ENCODE data around the gene NEUROD6.

The NEUROD6 gene

DNA sequence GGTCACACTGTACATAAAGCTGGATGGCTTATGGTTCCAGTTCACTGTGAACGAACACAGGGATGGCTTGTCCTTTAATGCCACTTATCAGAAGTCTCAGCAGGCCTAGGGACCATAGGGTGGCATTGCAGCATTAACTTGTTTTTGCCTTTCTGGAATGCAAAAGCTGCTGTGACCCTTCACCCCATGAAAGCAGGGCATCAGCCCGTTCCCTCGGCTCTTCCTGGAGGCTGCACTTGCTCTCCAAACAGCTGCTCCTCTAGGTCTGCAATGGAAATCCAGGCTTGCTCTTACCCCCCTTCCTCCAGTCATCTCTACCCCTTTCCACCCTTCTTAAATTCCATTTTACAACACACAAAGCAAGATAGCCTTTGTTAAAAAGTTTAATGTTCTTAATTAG is 17.9 kb upstream of the NEUROD6 start:
- Histone ChIP-seq H3K4me3 (ENCODE audit: low read length) (no peak overlapping the region), H3K9me3 (ENCODE audit: control insufficient read depth, low read depth, low read length) (no peaks in the 10 kb centered on the region), H3K4me1 (ENCODE audit: control insufficient read depth, low read depth, low read length) (no peaks in the 10 kb centered on the region), H3K27me3 (ENCODE audit: control insufficient read depth, insufficient read depth, low read length) (no peaks in the 10 kb centered on the region), H3K36me3 (ENCODE audit: control insufficient read depth, low read depth, low read length) (no peaks in the 10 kb centered on the region), H3K27ac (ENCODE audit: low read length) (no peak overlapping the region), H3K9ac (ENCODE audit: low read length) (no peak overlapping the region)

- Histone ChIP-seq H3K9ac (ENCODE audit: low read length) (no peak overlapping the region), H3K27me3 (ENCODE audit: control insufficient read depth, insufficient read depth, low read length) (no peaks in the 10 kb centered on the region), H3K27ac (ENCODE audit: low read length) (no peak overlapping the region), H3K9me3 (ENCODE audit: control insufficient read depth, low read depth, low read length) (no peaks in the 10 kb centered on the region), H3K36me3 (ENCODE audit: control insufficient read depth, low read depth, low read length) (no peaks in the 10 kb centered on the region), H3K4me3 (ENCODE audit: low read length) (no peak overlapping the region), H3K4me1 (ENCODE audit: control insufficient read depth, low read depth, low read length) (no peaks in the 10 kb centered on the region)
These were observed 4.9 kb upstream of the NEUROD6 start for GRCh38 chr7:31345421-31345820.

- no peaks in the 10 kb centered on the region for H3K27me3 ChIP-seq (ENCODE audit: control insufficient read depth, insufficient read depth, low read length)
- no peaks in the 10 kb centered on the region for H3K36me3 ChIP-seq (ENCODE audit: control insufficient read depth, low read depth, low read length)
- no peaks in the 10 kb centered on the region for H3K9me3 ChIP-seq (ENCODE audit: control insufficient read depth, low read depth, low read length)
- H3K9ac ChIP-seq (ENCODE audit: low read length), result no peak overlapping the region
- no peak overlapping the region for H3K27ac ChIP-seq (ENCODE audit: low read length)
- H3K4me1 ChIP-seq (ENCODE audit: control insufficient read depth, low read depth, low read length), result no peaks in the 10 kb centered on the region
- H3K4me3 ChIP-seq (ENCODE audit: low read length), result no peak overlapping the region
These were observed 3.2 kb upstream of the NEUROD6 start for GRCh38 chr7:31343516-31344305.

DNA sequence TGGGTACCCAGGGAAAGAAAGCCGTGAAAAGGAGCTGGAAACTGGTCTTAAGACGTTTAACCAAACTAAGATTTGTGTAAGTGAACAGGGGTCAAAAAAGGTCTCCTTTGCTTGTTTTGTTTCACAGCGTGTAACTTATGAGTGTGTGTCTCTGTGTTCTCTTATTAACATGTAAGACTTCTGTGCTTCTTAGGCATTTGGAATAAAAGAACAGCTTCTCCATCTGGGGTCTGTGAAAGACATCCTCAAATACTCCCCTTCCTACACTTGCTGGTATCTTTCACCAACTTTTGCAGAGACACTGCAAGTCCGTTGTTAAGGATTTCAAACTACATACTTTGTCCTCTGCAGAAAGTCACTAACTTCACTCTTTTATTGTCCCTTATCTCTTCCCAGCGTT is 615 bp upstream of the NEUROD6 start:
- Histone ChIP-seq H3K27ac (ENCODE audit: low read length) (no peak overlapping the region), H3K9me3 (ENCODE audit: control insufficient read depth, low read depth, low read length) (no peaks in the 10 kb centered on the region), H3K4me3 (ENCODE audit: low read length) (no peak overlapping the region), H3K36me3 (ENCODE audit: control insufficient read depth, low read depth, low read length) (no peaks in the 10 kb centered on the region), H3K4me1 (ENCODE audit: control insufficient read depth, low read depth, low read length) (no peaks in the 10 kb centered on the region), H3K27me3 (ENCODE audit: control insufficient read depth, insufficient read depth, low read length) (peaks cover 23% of the 10 kb centered on the region), H3K9ac (ENCODE audit: low read length) (no peak overlapping the region)

DNA sequence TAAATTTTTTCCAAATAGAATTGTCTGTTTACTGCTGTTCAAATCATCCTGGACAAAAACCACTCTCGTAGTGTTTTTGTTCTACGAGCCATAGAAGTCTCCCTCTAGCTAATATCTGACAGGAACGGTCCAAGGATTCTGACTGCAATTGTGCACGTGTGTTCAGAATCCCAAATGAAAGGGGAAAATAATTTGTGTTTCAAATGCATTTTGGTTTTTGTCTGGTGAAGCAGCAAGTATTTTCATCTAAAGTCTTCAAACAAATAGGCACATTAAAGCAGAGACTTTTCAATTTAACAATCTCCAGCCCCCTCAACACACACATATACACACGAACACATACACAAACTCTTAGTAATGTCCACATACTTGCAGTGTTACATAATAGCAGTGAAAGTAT is 475 bp downstream of the NEUROD6 start:
- H3K27me3 ChIP-seq (ENCODE audit: control insufficient read depth, insufficient read depth, low read length), result peaks cover 34% of the 10 kb centered on the region
- H3K4me3 ChIP-seq (ENCODE audit: low read length), result no peak overlapping the region
- no peaks in the 10 kb centered on the region for H3K4me1 ChIP-seq (ENCODE audit: control insufficient read depth, low read depth, low read length)
- no peak overlapping the region for H3K9ac ChIP-seq (ENCODE audit: low read length)
- H3K27ac ChIP-seq (ENCODE audit: low read length), result no peak overlapping the region
- no peaks in the 10 kb centered on the region for H3K9me3 ChIP-seq (ENCODE audit: control insufficient read depth, low read depth, low read length)
- H3K36me3 ChIP-seq (ENCODE audit: control insufficient read depth, low read depth, low read length), result no peaks in the 10 kb centered on the region

DNA sequence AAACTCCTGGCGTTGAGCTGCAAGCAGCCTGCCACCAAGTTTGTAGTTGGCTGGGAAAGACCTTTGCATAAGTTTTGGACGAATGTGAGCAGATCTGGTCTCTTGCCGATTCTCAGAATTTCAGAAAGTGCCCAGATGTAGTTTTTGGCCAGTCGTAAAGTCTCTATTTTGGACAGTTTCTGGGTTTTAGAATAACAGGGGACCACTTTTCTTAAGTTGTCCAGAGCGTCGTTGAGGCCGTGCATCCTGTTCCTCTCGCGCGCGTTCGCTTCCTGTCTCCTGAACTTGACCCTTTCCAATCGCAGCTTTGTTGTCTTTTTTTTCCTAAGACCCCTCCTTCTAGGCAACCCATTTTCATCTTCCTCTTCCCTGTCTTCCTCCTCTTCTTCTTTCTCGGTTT is 1.8 kb downstream of the NEUROD6 start:
- Histone ChIP-seq H3K9ac (ENCODE audit: low read length) (no peak overlapping the region), H3K27ac (ENCODE audit: low read length) (no peak overlapping the region), H3K4me3 (ENCODE audit: low read length) (no peak overlapping the region), H3K9me3 (ENCODE audit: control insufficient read depth, low read depth, low read length) (no peaks in the 10 kb centered on the region), H3K27me3 (ENCODE audit: control insufficient read depth, insufficient read depth, low read length) (peaks cover 37% of the 10 kb centered on the region), H3K36me3 (ENCODE audit: control insufficient read depth, low read depth, low read length) (no peaks in the 10 kb centered on the region), H3K4me1 (ENCODE audit: control insufficient read depth, low read depth, low read length) (no peaks in the 10 kb centered on the region)

DNA sequence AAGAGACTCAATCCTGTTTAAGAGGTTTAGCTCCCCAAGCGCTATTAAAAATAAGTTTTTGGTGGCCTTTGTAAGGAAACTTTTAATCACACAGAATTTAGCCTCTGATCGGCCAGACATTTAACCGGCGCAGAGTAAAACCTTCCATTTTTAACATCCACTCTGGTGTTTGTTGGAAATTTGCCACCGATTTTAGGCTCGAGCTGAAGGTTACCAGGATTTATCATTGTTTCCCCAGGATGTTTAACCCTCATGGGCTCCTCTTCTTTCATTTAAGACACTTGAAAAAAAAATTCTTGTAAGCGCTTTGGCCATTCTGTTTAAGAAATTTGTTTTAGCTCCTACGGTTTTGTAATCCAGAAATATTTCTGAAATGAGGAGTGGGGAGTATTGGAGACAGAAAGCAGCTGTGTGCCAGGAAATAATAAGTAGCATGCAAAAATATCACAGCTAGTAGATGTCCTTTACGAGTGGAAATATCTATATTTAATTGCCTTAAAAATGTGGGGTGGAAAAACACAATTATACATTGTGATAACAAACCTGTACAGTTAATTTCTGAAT is 3.4 kb downstream of the NEUROD6 start:
- Histone ChIP-seq H3K27me3 (ENCODE audit: control insufficient read depth, insufficient read depth, low read length) (peaks cover 37% of the 10 kb centered on the region), H3K4me1 (ENCODE audit: control insufficient read depth, low read depth, low read length) (no peaks in the 10 kb centered on the region), H3K4me3 (ENCODE audit: low read length) (no peak overlapping the region), H3K27ac (ENCODE audit: low read length) (no peak overlapping the region), H3K9ac (ENCODE audit: low read length) (no peak overlapping the region), H3K9me3 (ENCODE audit: control insufficient read depth, low read depth, low read length) (no peaks in the 10 kb centered on the region), H3K36me3 (ENCODE audit: control insufficient read depth, low read depth, low read length) (no peaks in the 10 kb centered on the region)

DNA sequence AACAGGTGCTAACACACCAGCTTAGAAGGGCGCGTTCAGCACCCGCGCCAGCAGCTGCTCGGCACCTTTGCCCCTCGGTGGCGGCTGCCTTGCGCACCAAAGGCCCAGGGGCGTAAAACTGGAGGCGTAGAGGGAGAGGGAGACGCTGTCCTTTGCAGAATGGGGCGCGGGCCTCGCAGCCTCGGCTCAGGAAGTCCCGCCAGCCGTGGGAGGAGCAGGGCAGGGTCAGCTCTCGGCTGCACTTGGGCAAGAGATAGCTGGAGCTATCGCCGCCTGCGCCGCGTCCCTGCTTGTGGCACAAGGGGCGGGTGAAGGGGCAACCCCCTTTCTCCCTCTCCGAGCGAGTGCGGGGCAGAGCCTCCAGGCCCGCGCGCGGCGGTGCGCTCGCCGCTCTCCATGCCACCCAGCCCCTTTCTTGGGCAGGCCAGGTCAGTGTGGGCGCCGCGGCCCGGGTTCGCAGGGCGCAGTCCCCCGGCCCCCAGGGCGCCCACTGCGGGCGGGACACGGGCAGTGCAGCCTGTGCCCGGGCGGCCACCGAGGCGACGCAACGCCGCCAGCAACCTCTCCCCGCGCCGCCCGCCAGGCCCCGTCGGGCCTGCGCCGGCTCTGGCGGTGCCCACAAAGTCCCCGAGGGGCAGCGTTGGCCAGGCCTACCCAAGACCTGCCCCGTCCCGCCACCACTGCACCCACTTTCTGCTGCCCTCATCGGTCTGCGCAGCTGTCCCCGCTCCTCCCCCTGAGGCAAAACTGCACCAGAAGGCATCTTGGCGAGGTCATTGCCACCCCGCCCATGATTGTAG is 4.1 kb downstream of the NEUROD6 start:
- H3K9me3 ChIP-seq (ENCODE audit: control insufficient read depth, low read depth, low read length), result no peaks in the 10 kb centered on the region
- no peaks in the 10 kb centered on the region for H3K4me1 ChIP-seq (ENCODE audit: control insufficient read depth, low read depth, low read length)
- no peak overlapping the region for H3K9ac ChIP-seq (ENCODE audit: low read length)
- peaks cover 37% of the 10 kb centered on the region for H3K27me3 ChIP-seq (ENCODE audit: control insufficient read depth, insufficient read depth, low read length)
- H3K36me3 ChIP-seq (ENCODE audit: control insufficient read depth, low read depth, low read length), result no peaks in the 10 kb centered on the region
- H3K27ac ChIP-seq (ENCODE audit: low read length), result no peak overlapping the region
- peak overlapping the region; percentile 30 for H3K4me3 ChIP-seq (ENCODE audit: low read length)

DNA sequence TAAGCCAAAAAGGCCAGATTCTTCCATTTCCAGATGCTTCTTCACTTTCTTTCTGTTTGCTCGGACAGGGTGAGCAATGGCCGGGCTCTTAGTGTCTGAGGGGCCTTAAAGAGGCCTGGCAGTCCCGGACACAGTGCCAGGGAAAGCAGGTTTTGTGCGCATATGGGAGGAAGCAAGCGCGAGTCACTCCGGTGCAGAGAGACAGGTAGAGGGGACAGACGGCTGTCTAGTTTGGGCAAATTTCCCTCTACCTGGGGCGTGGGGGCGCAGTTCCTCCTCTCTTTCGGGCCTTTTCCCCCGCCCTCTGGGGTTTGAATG is 4.7 kb downstream of the NEUROD6 start:
- Histone ChIP-seq H3K36me3 (ENCODE audit: control insufficient read depth, low read depth, low read length) (no peaks in the 10 kb centered on the region), H3K4me1 (ENCODE audit: control insufficient read depth, low read depth, low read length) (no peaks in the 10 kb centered on the region), H3K27me3 (ENCODE audit: control insufficient read depth, insufficient read depth, low read length) (peaks cover 37% of the 10 kb centered on the region), H3K4me3 (ENCODE audit: low read length) (peak overlapping the region; percentile 30), H3K27ac (ENCODE audit: low read length) (no peak overlapping the region), H3K9ac (ENCODE audit: low read length) (no peak overlapping the region), H3K9me3 (ENCODE audit: control insufficient read depth, low read depth, low read length) (no peaks in the 10 kb centered on the region)

DNA sequence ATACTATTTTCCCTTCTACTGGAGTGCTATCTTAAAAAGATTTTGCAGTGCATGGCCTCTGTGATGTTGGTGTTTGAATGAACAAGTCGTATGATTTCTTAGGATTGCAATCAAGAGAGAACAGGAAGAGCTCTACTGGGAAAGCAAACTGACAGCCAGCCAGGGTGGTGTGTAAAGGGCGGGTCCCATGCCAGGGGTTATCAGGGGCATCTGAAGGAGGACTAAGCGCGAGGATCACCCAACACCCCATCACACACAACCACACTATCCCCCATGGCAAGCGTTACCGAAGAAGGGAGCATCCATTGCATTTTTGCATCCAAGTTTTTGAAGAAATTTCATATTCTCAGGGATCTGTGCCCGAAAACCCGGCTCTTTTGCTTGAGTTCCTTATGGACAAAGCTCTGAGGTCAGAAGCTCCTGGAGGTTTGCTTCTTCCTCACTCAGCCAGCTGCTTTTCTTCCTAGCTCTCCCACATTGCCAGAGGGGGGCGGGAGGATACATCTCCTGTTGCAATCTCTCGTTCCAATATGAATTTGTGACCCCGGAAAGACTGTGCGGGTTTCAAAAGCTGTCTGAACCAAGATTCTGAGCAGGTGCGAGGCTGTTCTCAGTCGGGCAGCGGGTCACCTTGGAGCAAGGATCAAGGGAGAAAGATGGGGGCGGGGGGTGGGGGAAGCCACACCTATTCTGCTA is 5.2 kb downstream of the NEUROD6 start:
- no peaks in the 10 kb centered on the region for H3K36me3 ChIP-seq (ENCODE audit: control insufficient read depth, low read depth, low read length)
- H3K9ac ChIP-seq (ENCODE audit: low read length), result no peak overlapping the region
- no peak overlapping the region for H3K4me3 ChIP-seq (ENCODE audit: low read length)
- H3K27ac ChIP-seq (ENCODE audit: low read length), result no peak overlapping the region
- H3K9me3 ChIP-seq (ENCODE audit: control insufficient read depth, low read depth, low read length), result no peaks in the 10 kb centered on the region
- peaks cover 37% of the 10 kb centered on the region for H3K27me3 ChIP-seq (ENCODE audit: control insufficient read depth, insufficient read depth, low read length)
- no peaks in the 10 kb centered on the region for H3K4me1 ChIP-seq (ENCODE audit: control insufficient read depth, low read depth, low read length)

DNA sequence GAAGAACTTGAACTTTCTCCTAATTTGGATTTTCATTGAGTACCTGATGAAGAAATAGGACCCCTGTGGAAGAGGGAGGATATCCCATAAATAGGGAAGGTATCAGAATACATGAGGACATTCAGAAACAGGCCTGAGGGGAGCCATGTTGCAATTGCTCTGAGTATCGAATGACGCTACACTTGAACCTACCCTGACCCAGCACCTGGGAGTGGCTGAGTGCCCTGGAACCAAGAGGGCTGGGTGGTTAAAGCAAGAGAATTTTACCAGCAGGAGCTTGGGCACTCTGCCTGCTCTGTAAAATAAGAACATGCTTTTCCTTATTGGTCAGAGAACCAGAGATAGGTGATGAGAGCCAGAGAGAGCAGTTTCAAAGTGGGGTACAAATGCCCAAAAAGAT is 7.2 kb downstream of the NEUROD6 start:
- H3K27me3 ChIP-seq (ENCODE audit: control insufficient read depth, insufficient read depth, low read length), result peaks cover 35% of the 10 kb centered on the region
- no peak overlapping the region for H3K27ac ChIP-seq (ENCODE audit: low read length)
- H3K4me1 ChIP-seq (ENCODE audit: control insufficient read depth, low read depth, low read length), result no peaks in the 10 kb centered on the region
- no peak overlapping the region for H3K4me3 ChIP-seq (ENCODE audit: low read length)
- H3K36me3 ChIP-seq (ENCODE audit: control insufficient read depth, low read depth, low read length), result no peaks in the 10 kb centered on the region
- no peak overlapping the region for H3K9ac ChIP-seq (ENCODE audit: low read length)
- no peaks in the 10 kb centered on the region for H3K9me3 ChIP-seq (ENCODE audit: control insufficient read depth, low read depth, low read length)

All from iPS-18a (cell line).